Thymus (tissue), 11 donors: ENCODE measurements around the gene LHX1. TPM values are rescaled to one million over a fixed set of nuclear protein-coding genes. Genes with fewer than 3 reads are reported as not detected.
A peak's percentile ranks its signal among the peaks of the same experiment; 100 is the strongest.

Experiments used
- DNase-seq, 9 donors: peaks; one replicate each; pipeline ENCODE4 v3.0.0-alpha.2; 2013; ENCODE audit warnings: low spot score in 9 of 9, low read depth in 6 of 9, missing footprints in 1 of 9
- H3K27ac ChIP-seq, 2 donors: one replicate each; pipeline ENCODE4 v1.5.1; 2013; ENCODE audit warnings: control low read depth in 1 of 2, low read depth in 1 of 2, low read length in 1 of 2, mild to moderate bottlenecking in 1 of 2, moderate library complexity in 1 of 2
- H3K27me3 ChIP-seq, 2 donors: one replicate each; pipeline ENCODE4 v1.5.1; 2013; ENCODE audit warnings: low read length in 1 of 2; ENCODE audit not compliant: control insufficient read depth in 2 of 2, insufficient read depth in 1 of 2
- H3K36me3 ChIP-seq, 2 donors: one replicate each; pipeline ENCODE4 v1.5.1; 2013; ENCODE audit warnings: low read length in 1 of 2, mild to moderate bottlenecking in 1 of 2, moderate library complexity in 1 of 2; ENCODE audit not compliant: control insufficient read depth in 2 of 2, insufficient read depth in 2 of 2
- H3K4me1 ChIP-seq, 2 donors: one replicate each; pipeline ENCODE4 v1.5.1; 2013; ENCODE audit warnings: low read length in 2 of 2; ENCODE audit not compliant: control insufficient read depth in 2 of 2, insufficient read depth in 2 of 2
- H3K4me3 ChIP-seq, 2 donors: one replicate each; pipeline ENCODE4 v1.5.1; 2013; ENCODE audit warnings: low read length in 2 of 2, control low read depth in 1 of 2, mild to moderate bottlenecking in 1 of 2
- H3K9me3 ChIP-seq, 2 donors: one replicate each; pipeline ENCODE4 v1.5.1; 2013; ENCODE audit warnings: low read length in 1 of 2, mild to moderate bottlenecking in 1 of 2; ENCODE audit not compliant: control insufficient read depth in 2 of 2, insufficient read depth in 1 of 2
- WGBS: extraction: QIAGEN DNeasy Blood & Tissue Kit; methylation state at CpG from one replicate; pipeline ENCODE4 v1.1.7; 2013; 5-methylcytosine and 5-hydroxymethylcytosine counted together
- polyA plus RNA-seq: library from polyadenylated mRNA; stranded (reverse); fragments of 200-250 nt; gene quantifications from one replicate; pipeline ENCODE4 v1.2.3, GENCODE V29; 2013
- total RNA-seq: library from RNA; stranded (reverse); fragments of 120-200 nt; gene quantifications from one replicate; pipeline ENCODE4 v1.2.4, GENCODE V29; 2013
- donor health status: healthy.

Gene LHX1
- total and polyA plus RNA-seq, 2 donors: 0.09 TPM; not detected in 1

DNA sequence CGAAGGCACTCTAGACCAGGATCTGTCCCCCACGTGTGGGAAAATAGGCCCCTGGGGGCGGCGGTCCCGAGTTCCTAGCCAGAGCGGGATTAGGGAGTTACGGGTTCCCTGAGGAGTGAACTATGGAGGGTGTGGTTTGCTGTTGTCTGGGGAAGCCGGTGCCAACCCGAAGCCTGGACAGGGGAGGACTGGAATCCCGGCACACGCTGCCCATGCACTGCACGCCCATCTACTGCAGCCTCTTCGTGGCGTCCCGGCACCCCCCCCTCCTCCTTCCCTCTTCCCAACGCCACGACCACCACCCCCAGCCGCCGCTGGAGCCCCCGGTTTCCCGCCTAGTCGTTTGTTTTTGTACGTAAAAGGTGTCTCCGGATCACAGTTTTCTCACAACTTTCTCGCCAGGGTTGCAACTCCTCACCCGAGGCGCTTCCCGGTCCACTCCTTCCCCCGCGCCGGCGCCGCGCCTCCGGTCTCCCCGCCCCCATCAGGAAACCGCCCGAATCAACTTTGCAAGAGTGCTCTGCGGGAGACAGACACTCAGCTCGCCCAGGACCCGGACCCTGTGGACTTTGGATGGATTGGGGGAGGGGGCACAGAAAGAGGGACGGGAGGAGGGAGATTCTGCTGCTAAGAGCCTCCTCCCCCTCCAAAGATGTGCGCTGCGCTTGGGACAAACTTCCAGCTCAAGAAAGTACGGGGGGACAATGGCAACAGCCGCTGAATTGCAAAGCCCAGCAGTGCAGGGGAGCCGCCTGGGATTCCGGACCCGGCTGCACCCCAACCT is 1.4 kb upstream of the LHX1 start:
- no peak overlapping the region for H3K4me3 ChIP-seq
- 5% methylated on average over 49 of the region's 49 CpGs for WGBS
- peak in 1 of 9 donors; percentile 30 for DNase-seq

DNA sequence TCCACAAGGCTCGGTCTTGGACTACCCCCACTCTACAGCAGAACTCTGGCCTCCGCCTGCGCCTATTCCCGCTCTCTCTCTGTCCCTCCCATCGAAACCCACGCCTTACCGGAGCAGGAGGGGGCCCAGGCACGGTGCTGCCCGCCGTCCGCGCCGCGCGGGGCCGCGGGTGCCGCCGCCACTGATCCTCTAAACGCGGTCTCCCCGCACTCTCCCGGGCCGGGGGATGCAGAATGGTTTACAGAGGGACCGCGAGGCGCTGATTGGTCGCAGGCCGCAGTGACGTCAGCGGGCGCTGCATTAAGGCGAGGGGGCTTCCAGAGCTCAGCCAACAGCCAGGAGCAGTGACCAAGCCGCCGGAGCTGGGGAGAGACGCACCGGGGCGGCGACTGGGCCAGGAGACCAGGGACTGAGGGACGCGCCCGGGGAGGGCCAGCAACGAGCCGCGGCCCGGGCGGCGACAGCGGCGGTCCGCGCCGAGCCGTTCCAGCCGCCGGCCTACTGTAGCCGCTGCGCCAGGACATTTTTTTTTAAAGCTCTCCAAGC is 747 bp upstream of the LHX1 start:
- peaks cover 5 to 48% of the 10 kb centered on the region in 2 donors for H3K4me1 ChIP-seq
- H3K27me3 ChIP-seq: peaks cover 79 to 100% of the 10 kb centered on the region in 2 donors
- no peak overlapping the region for H3K27ac ChIP-seq
- WGBS: 4% methylated on average over 58 of the region's 58 CpGs
- H3K4me3 ChIP-seq: peak overlapping the region in 1 of 2 donors; percentile 14
- peak in 1 of 9 donors; percentile 15 for DNase-seq
- H3K9me3 ChIP-seq: peaks cover 0 to 19% of the 10 kb centered on the region in 2 donors
- H3K36me3 ChIP-seq: no peaks in the 10 kb centered on the region

More for the DNA sequence above, 1.4 kb upstream of the LHX1 start:
- Histone ChIP-seq H3K4me1 (peaks cover 5 to 48% of the 10 kb centered on the region in 2 donors), H3K27me3 (peaks cover 75 to 100% of the 10 kb centered on the region in 2 donors), H3K36me3 (no peaks in the 10 kb centered on the region), H3K9me3 (peaks cover 0 to 19% of the 10 kb centered on the region in 2 donors), H3K27ac (no peak overlapping the region)

DNA sequence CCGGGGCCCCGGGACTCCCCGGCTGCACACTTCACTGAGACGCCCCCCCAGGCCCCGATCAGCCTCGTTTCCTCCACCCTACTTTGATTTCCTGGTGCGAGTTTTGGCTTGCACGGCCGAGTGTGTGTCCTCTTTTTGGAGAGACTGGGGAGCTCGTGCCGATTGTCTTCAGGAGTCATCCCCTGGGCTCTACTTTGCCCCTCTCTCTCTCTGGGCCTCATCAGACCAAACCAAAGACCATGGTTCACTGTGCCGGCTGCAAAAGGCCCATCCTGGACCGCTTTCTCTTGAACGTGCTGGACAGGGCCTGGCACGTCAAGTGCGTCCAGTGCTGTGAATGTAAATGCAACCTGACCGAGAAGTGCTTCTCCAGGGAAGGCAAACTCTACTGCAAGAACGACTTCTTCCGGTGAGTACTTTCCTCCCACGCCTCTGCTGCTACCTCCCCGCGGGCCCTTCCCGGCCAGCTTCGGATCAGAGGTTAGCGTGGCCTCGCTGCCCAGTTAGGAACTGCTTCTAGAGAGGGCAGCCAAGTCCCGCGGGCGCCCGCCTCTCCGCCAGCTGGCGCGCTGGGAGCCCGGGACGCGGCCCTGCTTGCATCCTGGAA is 787 bp downstream of the LHX1 start:
- no peak overlapping the region for H3K4me3 ChIP-seq

DNA sequence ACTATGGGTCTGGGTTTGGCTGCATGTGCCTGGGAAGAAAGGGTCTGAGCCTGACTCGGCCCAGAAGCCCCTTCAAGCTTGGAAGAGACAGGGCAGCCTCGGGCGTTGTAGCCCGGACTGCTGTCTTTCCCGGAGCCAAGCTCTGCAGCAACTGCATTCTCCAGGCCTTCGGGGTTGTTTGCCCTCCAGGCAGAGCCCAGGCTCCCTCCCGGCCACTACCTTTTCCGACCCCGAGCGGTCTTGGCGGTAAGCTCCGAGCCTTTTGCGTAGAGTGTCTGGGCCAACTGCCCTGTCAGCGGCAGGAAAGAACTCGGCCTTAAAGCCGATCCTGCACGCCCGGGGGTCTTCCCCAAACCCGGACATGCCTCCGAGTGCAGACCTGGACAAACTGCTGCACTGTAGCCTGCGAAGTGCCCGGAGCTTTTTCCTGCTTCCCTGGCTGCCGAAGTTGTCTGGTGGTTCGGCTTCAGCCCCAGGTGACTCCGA is 1.3 kb downstream of the LHX1 start:
- Histone ChIP-seq H3K9me3 (peaks cover 0 to 29% of the 10 kb centered on the region in 2 donors), H3K36me3 (no peaks in the 10 kb centered on the region), H3K4me1 (peaks cover 5 to 52% of the 10 kb centered on the region in 2 donors), H3K4me3 (no peak overlapping the region), H3K27me3 (peaks cover 85 to 100% of the 10 kb centered on the region in 2 donors), H3K27ac (no peak overlapping the region)
- WGBS: 4% methylated on average over 25 of the region's 25 CpGs
- DNase-seq: peak in 1 of 9 donors; percentile 26

More for the DNA sequence above, 787 bp downstream of the LHX1 start:
- peak in 1 of 9 donors; percentile 42 for DNase-seq
- Histone ChIP-seq H3K27ac (no peak overlapping the region), H3K9me3 (peaks cover 0 to 24% of the 10 kb centered on the region in 2 donors), H3K4me1 (peaks cover 5 to 52% of the 10 kb centered on the region in 2 donors), H3K27me3 (peaks cover 85 to 100% of the 10 kb centered on the region in 2 donors), H3K36me3 (no peaks in the 10 kb centered on the region)
- WGBS: 4% methylated on average over 36 of the region's 36 CpGs

DNA sequence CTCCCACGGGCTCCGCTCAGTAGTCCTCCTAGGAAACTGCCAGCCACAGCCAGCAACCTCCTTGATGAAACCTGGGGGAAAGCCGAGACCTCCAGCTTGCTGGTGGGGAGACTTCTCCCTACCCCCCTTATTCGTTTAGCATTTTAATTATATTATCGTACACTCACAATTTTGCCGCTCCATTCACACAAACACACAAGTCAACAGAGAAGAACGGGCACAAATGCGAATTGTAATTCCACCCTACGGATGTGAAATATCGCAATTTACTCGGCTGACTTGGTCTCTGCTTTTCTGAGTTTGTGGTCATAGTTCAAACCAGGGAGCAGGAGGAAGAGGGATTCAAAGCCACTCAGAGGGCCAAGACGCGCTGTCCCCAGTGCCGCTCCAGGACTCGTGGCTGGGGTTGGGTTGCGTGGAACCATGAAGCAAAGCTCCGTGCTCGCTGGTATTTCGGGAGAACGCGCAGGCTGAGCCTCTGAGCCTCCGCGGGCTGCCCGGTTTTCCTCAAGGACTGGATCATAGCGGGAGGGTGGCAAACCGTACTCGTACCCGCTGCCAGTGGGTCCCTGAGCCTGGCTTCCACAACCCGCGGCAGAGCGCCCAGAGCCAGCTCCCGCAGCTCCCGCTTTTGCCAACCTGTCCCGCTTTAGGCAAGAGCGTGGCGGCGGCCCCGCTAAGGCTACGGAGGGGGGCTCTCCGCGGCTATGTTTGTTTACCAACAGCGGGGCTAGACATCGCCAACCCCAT is 2.0 kb downstream of the LHX1 start:
- H3K4me3 ChIP-seq: no peak overlapping the region
- DNase-seq: peak in 1 of 9 donors; percentile 37
- 10% methylated on average over 43 of the region's 43 CpGs for WGBS
- peaks cover 83 to 100% of the 10 kb centered on the region in 2 donors for H3K27me3 ChIP-seq
- H3K27ac ChIP-seq: no peak overlapping the region
- H3K4me1 ChIP-seq: peaks cover 5 to 48% of the 10 kb centered on the region in 2 donors
- no peaks in the 10 kb centered on the region for H3K36me3 ChIP-seq
- peaks cover 0 to 29% of the 10 kb centered on the region in 2 donors for H3K9me3 ChIP-seq

DNA sequence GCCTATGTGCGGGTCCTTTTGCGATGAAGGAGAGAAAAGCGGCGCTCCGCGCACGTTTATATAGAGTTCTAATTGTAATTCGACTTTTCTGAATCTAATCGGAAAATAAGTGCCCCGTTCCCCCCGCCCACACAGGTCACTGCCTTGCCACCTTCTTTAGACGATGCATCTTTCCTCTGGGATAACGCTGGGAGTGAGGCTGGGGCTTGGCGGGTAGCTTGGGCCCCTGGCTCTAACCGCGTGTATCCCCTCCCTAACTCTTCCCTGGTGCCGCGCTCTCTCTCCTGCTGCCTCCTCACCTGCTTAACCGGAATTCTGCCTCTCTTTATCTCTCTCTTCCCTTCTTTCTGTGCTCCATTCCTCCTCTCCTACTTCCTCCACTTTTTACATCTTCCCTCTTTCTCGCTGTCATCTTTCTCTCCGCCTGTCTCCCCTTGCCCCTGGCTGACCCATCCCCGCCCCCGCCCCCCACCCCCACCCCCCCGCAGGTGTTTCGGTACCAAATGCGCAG is 2.6 kb downstream of the LHX1 start:
- peaks cover 0 to 27% of the 10 kb centered on the region in 2 donors for H3K9me3 ChIP-seq
- no peak overlapping the region for H3K4me3 ChIP-seq
- H3K4me1 ChIP-seq: peaks cover 5 to 42% of the 10 kb centered on the region in 2 donors
- 8% methylated on average over 26 of the region's 26 CpGs for WGBS
- no peaks in the 10 kb centered on the region for H3K36me3 ChIP-seq
- DNase-seq: peak in 1 of 9 donors; percentile 14
- H3K27ac ChIP-seq: no peak overlapping the region
- H3K27me3 ChIP-seq: peaks cover 82 to 100% of the 10 kb centered on the region in 2 donors

DNA sequence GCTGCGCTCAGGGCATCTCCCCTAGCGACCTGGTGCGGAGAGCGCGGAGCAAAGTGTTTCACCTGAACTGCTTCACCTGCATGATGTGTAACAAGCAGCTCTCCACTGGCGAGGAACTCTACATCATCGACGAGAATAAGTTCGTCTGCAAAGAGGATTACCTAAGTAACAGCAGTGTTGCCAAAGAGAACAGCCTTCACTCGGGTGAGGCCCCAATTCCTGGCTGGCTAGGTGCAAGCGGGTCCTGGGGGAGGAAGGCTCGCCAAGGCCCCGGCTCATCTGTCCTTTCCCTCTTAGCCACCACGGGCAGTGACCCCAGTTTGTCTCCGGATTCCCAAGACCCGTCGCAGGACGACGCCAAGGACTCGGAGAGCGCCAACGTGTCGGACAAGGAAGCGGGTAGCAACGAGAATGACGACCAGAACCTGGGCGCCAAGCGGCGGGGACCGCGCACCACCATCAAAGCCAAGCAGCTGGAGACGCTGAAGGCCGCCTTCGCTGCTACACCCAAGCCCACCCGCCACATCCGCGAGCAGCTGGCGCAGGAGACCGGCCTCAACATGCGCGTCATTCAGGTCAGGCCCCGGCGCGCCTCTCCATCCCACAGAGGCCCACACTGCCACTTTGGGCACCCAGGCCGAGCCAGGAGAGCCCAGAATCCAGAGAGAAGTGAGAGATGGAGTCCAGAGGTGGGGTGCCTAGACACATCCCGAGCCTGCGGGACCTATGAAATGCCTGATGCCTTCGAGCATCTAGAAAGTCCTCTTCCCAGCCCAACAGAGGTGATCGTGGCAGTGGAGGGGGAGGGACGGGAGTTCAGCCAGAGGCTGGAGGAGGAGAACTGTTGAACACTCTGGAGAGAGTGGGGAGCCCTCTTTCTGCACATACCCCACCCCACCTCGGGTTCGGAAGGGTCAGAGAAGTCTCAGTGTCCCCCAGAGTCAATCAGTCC is 3.3 kb downstream of the LHX1 start:
- Histone ChIP-seq H3K27me3 (peaks cover 78 to 100% of the 10 kb centered on the region in 2 donors), H3K4me1 (peaks cover 5 to 34% of the 10 kb centered on the region in 2 donors), H3K27ac (no peak overlapping the region), H3K36me3 (no peaks in the 10 kb centered on the region), H3K4me3 (no peak overlapping the region), H3K9me3 (peaks cover 0 to 21% of the 10 kb centered on the region in 2 donors)
- peak in 1 of 9 donors; percentile 29 for DNase-seq
- WGBS: 10% methylated on average over 52 of the region's 52 CpGs
